ENCODE data around the gene NBAS.

GRCh38 chr2:15364561-15364960 is 196.6 kb downstream of the NBAS start:
- no peak for TF ChIP-seq POLR2A (IDR thresholded peaks at IDR 0.05; ENCODE audit: low read length)
- no peak for TF ChIP-seq GATA1 (IDR thresholded peaks at IDR 0.05; ENCODE audit: low read depth, low read length)
